Measurements from ENCODE around the gene CDC42BPB.

The CDC42BPB gene

GRCh38 chr14:103073876-103074728 is 16.8 kb upstream of the CDC42BPB start:
- no peak for DNase-seq (ENCODE audit: low spot score)

GRCh38 chr14:103073367-103073875 is 16.1 kb upstream of the CDC42BPB start:
- DNase-seq (ENCODE audit: low spot score), result no peak

- DNase-seq (ENCODE audit: low spot score), result no peak
Observed at GRCh38 chr14:103072595-103073366, 15.4 kb upstream of the CDC42BPB start.

- no peak for DNase-seq (ENCODE audit: low spot score)
Observed at GRCh38 chr14:103071544-103072251, 14.3 kb upstream of the CDC42BPB start.

- DNase-seq (ENCODE audit: low spot score), result no peak
Observed at GRCh38 chr14:103070971-103071542, 13.7 kb upstream of the CDC42BPB start.

GRCh38 chr14:103070263-103070885 is 13.0 kb upstream of the CDC42BPB start:
- no peak for DNase-seq (ENCODE audit: low spot score)

- no peak for DNase-seq (ENCODE audit: low spot score)
Observed at GRCh38 chr14:103068351-103069073, 11.2 kb upstream of the CDC42BPB start.

GRCh38 chr14:103067231-103067954 is 10.0 kb upstream of the CDC42BPB start:
- no peak for DNase-seq (ENCODE audit: low spot score)

- DNase-seq (ENCODE audit: low spot score), result no peak
Observed at GRCh38 chr14:103066399-103066798, 9.1 kb upstream of the CDC42BPB start.

GRCh38 chr14:103065861-103066260 is 8.5 kb upstream of the CDC42BPB start:
- DNase-seq (ENCODE audit: low spot score), result no peak

GRCh38 chr14:103064978-103065377 is 7.6 kb upstream of the CDC42BPB start:
- DNase-seq (ENCODE audit: low spot score), result no peak

- no peak for DNase-seq (ENCODE audit: low spot score)
Observed at GRCh38 chr14:103064436-103064835, 7.1 kb upstream of the CDC42BPB start.

- DNase-seq (ENCODE audit: low spot score), result no peak
Observed at GRCh38 chr14:103061482-103061976, 4.2 kb upstream of the CDC42BPB start.

GRCh38 chr14:103059556-103059955 is 2.2 kb upstream of the CDC42BPB start:
- DNase-seq (ENCODE audit: low spot score), result no peak

- DNase-seq (ENCODE audit: low spot score), result no peak
Observed at GRCh38 chr14:103058164-103059055, 1.1 kb upstream of the CDC42BPB start.

- no peak for DNase-seq (ENCODE audit: low spot score)
Observed at GRCh38 chr14:103057028-103057371, 349 bp downstream of the CDC42BPB start.

- peak; percentile 73 for DNase-seq (ENCODE audit: low spot score)
Observed at GRCh38 chr14:103056322-103057027, 874 bp downstream of the CDC42BPB start.

GRCh38 chr14:103055695-103056094 is 1.7 kb downstream of the CDC42BPB start:
- no peak for DNase-seq (ENCODE audit: low spot score)
